Liver (tissue), 3 donors: Measurements from ENCODE around the gene RIGI.

Source experiments
- CTCF ChIP-seq: fragments of 150-350 bp; IDR thresholded peaks from 2 replicates; pipeline ENCODE4 v1.5.1; 2017; ENCODE audit warnings: improper control_type of control experiment, low read depth, low read length; ENCODE audit not compliant: missing input control
- FOXA2 ChIP-seq: IDR thresholded peaks from 2 replicates; pipeline ENCODE4 v1.6.1; 2016; ENCODE audit warnings: antibody characterized with exemption
- GABPA ChIP-seq, 2 donors: IDR thresholded peaks in 1 of 2; conservative IDR thresholded peaks in 1 of 2; 2 replicates each; pipeline ENCODE4 v1.6.1; 2016; ENCODE audit warnings: antibody characterized with exemption in 2 of 2, mild to moderate bottlenecking in 1 of 2, moderate library complexity in 1 of 2
- RAD21 ChIP-seq, 2 donors: IDR thresholded peaks; 2 replicates each; pipeline ENCODE4 v1.6.1; 2016; ENCODE audit warnings: antibody characterized with exemption in 2 of 2, mild to moderate bottlenecking in 2 of 2
- TAF1 ChIP-seq: conservative IDR thresholded peaks from 2 replicates; pipeline ENCODE4 v1.6.1; 2016; ENCODE audit warnings: antibody characterized with exemption, mild to moderate bottlenecking
- ZBTB33 ChIP-seq: IDR thresholded peaks from 2 replicates; pipeline ENCODE4 v1.6.1; 2016; ENCODE audit warnings: antibody characterized with exemption
- TF ChIP-seq, protein P1 (sequence below): IDR thresholded peaks from 2 replicates; pipeline ENCODE4 v1.6.1; 2016; ENCODE audit warnings: antibody characterized with exemption, mild to moderate bottlenecking
- donor health status: healthy.
- donor health status: healthy.

GRCh38 chr9:32554107-32554506 lies 28.1 kb upstream of the RIGI start:
- no peak for TF ChIP-seq CTCF
- TF ChIP-seq, protein P1, sequence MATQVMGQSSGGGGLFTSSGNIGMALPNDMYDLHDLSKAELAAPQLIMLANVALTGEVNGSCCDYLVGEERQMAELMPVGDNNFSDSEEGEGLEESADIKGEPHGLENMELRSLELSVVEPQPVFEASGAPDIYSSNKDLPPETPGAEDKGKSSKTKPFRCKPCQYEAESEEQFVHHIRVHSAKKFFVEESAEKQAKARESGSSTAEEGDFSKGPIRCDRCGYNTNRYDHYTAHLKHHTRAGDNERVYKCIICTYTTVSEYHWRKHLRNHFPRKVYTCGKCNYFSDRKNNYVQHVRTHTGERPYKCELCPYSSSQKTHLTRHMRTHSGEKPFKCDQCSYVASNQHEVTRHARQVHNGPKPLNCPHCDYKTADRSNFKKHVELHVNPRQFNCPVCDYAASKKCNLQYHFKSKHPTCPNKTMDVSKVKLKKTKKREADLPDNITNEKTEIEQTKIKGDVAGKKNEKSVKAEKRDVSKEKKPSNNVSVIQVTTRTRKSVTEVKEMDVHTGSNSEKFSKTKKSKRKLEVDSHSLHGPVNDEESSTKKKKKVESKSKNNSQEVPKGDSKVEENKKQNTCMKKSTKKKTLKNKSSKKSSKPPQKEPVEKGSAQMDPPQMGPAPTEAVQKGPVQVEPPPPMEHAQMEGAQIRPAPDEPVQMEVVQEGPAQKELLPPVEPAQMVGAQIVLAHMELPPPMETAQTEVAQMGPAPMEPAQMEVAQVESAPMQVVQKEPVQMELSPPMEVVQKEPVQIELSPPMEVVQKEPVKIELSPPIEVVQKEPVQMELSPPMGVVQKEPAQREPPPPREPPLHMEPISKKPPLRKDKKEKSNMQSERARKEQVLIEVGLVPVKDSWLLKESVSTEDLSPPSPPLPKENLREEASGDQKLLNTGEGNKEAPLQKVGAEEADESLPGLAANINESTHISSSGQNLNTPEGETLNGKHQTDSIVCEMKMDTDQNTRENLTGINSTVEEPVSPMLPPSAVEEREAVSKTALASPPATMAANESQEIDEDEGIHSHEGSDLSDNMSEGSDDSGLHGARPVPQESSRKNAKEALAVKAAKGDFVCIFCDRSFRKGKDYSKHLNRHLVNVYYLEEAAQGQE: no peak
- no peak for TF ChIP-seq TAF1
- TF ChIP-seq ZBTB33: no peak
- TF ChIP-seq GABPA (IDR thresholded peaks at IDR 0.05 in 1 of 2, conservative IDR thresholded peaks at IDR 0.05 in 1 of 2): no peak
- no peak for TF ChIP-seq RAD21 (IDR thresholded peaks at IDR 0.05)
- no peak for TF ChIP-seq FOXA2
